ENCODE data around the gene TSPAN4.

DNA sequence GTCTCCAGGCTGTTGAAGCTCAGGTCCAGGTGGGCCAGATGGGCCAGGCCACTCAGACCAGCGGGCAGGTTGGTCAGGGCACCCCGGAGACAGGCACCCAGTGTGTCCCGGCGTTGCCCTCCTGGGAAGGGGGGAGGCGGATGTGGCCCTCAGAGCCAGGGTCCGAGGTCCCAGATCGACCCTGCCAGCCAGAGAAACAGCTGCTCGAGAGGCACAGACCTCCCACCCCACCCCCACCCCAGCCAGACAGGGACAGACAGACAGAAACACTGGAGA lies 39.2 kb upstream of the TSPAN4 start:
- no peak for TF ChIP-seq CTCF (tag by site-specific recombination; IDR thresholded peaks at IDR 0.05)
- no peak for TF ChIP-seq ZBTB21 (tag by site-specific recombination; IDR thresholded peaks at IDR 0.05)
- TF ChIP-seq ZNF639 (tag by site-specific recombination; IDR thresholded peaks at IDR 0.05): no peak
- no peak for TF ChIP-seq ZNF76 (tag by site-specific recombination; IDR thresholded peaks at IDR 0.05; ENCODE audit: borderline replicate concordance, low read depth)
- TF ChIP-seq REST (tag by site-specific recombination; IDR thresholded peaks at IDR 0.05): no peak
- no peak for TF ChIP-seq KLF10 (tag by site-specific recombination; IDR thresholded peaks at IDR 0.05)
- no peak for TF ChIP-seq ZNF184 (tag by site-specific recombination; IDR thresholded peaks at IDR 0.05)
- no peak for TF ChIP-seq YY1 (tag by site-specific recombination; IDR thresholded peaks at IDR 0.05)
- no peak for TF ChIP-seq ZNF146 (tag by site-specific recombination; IDR thresholded peaks at IDR 0.05)
- no peak for TF ChIP-seq ZNF239 (tag by site-specific recombination; IDR thresholded peaks at IDR 0.05)
- no peak for TF ChIP-seq ZBTB7A (tag by site-specific recombination; IDR thresholded peaks at IDR 0.05; ENCODE audit: low read depth)
- no peak for TF ChIP-seq PATZ1 (tag by site-specific recombination; IDR thresholded peaks at IDR 0.05)
- no peak for TF ChIP-seq ZNF24 (tag by site-specific recombination; IDR thresholded peaks at IDR 0.05)

Data from HEK293 (cell line).